ENCODE data around the gene AVPR1A.

The AVPR1A gene

DNA sequence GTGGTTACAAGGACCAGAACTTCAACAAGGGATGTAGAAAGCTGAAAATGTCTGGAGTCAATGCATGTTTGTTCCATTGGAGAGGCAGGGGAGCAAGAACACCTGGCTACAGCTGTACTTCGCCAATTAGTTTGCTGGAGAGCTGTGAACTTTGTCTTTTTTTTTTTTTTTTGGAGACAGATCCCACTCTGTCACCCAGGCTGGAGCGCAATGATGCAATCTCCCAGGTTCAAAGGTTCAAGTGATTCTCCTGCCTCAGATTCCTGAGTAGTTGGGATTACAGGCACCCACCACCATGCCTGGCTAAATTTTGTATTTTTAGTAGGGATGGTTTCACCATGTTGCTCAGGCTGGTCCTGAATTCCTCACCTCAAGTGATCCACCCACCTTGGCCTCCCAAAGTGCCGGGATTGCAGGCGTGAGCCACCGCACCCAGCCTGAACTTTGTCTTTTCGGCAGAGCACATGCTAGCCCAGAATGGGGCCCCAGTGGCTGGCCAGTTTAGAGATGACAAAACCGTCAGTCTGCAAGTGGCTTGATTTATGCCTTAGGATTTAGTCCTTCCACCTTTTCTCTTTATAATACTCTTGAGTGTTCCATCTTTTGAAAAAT, 55.5 kb downstream of the AVPR1A start:
- in situ Hi-C loops (cut with HindIII; ENCODE audit: low sequenced_read_pairs): loop anchor here (25.0 kb wide), 1 partner anchor 658 kb away; no protein-coding TSS in a partner anchor

DNA sequence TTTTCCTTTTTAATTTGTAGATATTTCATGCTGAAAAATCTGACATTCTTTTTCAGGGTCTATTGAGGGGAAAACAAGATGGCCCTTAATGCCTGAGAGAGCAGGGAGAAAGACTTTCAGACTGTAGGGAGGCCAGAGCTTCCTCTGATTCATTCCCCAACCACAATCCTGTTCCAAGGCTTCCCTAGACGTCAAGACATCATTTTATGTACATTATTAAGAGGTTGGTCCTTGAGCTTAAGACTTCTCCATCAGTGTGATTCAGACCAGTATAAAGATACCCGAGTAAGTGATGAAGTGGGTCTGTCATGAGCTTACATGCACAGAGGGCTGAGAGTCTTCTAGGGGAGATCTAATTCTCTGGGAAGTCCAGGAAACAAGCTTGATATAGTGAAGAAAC, 57.3 kb downstream of the AVPR1A start:
- in situ Hi-C loops (cut with HindIII; ENCODE audit: low sequenced_read_pairs): loop anchor here (25.0 kb wide), 1 partner anchor 656 kb away; no protein-coding TSS in a partner anchor

DNA sequence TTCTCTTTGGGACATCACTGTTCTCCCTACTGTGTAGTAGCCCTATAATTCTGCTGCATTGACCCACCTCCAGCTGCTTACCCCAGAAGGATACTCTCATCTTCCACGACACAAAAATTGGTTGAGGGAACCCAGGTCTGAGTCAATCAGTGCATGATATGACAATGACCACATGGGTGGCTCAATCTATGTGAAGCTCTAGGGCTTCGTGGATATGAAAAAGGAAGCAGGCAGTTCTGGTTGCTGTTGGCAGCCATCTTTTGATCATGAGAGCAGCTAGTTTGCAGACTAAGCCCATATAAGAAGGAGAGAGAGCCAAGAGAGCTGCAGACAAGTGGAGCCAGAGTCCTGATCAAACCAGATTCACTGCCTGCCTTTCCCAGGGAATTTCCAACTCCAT, 57.9 kb downstream of the AVPR1A start:
- in situ Hi-C loops (cut with HindIII; ENCODE audit: low sequenced_read_pairs): loop anchor here (25.0 kb wide), 1 partner anchor 656 kb away; no protein-coding TSS in a partner anchor

Data from DLD1 (cell line).